SK-N-SH (cell line): ENCODE data around the gene FBN1. TPM values are rescaled to one million over a fixed set of nuclear protein-coding genes. Genes with fewer than 3 reads are reported as not detected.
A peak's percentile ranks its signal among the peaks of the same experiment; 100 is the strongest.

Source experiments
- CTCF ChIA-PET: fragments of 300-600, 350-600 bp; formaldehyde crosslinking; extraction: SDS; loops from one replicate; lab custom pipeline; 2021; lab: Yijun Ruan, JAX
- POLR2A ChIA-PET: fragments of 350-600 bp; sonication (Branson Sonifier 250); formaldehyde crosslinking; extraction: SDS; loops from one replicate; lab custom pipeline; 2020; ENCODE audit warnings: antibody characterized with exemption, inconsistent platforms; lab: Yijun Ruan, JAX
- DNase-seq: peaks from one replicate; pipeline ENCODE4 v3.0.0; 2012
- H2AFZ ChIP-seq: fragments of 200-600 bp; sonication (generic); 2 replicates; pipeline ENCODE4 v1.8.1; 2016; ENCODE audit warnings: antibody characterized with exemption, mild to moderate bottlenecking, low read depth
- H3F3A ChIP-seq: fragments of 200-600 bp; sonication (generic); replicated peaks from 2 replicates; pipeline ENCODE3; 2016; ENCODE audit warnings: antibody characterized with exemption, mild to moderate bottlenecking; ENCODE audit not compliant: insufficient read depth
- H3K27ac ChIP-seq, 2 experiments: fragments of 200-500 bp in 1 of 2; fragments of 200-600 bp in 1 of 2; sonication (Bioruptor generic) in 1 of 2; sonication (generic), shearing (Covaris generic) in 1 of 2; 2 replicates each; pipeline versions ENCODE4 v1.5.1 to v1.6.1; 2014 to 2016; ENCODE audit warnings: low read depth in 2 of 2, inconsistent platforms in 1 of 2, low read length in 1 of 2, mild to moderate bottlenecking in 1 of 2, mixed read lengths in 1 of 2
- H3K27me3 ChIP-seq: fragments of 200-600 bp; sonication (generic), shearing (Covaris generic); 2 replicates; pipeline ENCODE4 v1.6.1; 2016; ENCODE audit warnings: mixed run types; ENCODE audit not compliant: insufficient read depth
- H3K36me3 ChIP-seq, 2 experiments: fragments of 200-500 bp in 1 of 2; fragments of 200-600 bp in 1 of 2; sonication (Bioruptor generic) in 1 of 2; sonication (generic) in 1 of 2; replicated peaks in 1 of 2; 2 replicates each; pipeline versions ENCODE3 to v1.5.1; 2014 to 2016; ENCODE audit warnings: low read length in 1 of 2, mild to moderate bottlenecking in 1 of 2; ENCODE audit not compliant: insufficient read depth in 2 of 2, control insufficient read depth in 1 of 2
- H3K4me1 ChIP-seq, 2 experiments: fragments of 200-500 bp in 1 of 2; fragments of 200-600 bp in 1 of 2; sonication (Bioruptor generic) in 1 of 2; sonication (generic), shearing (Covaris generic) in 1 of 2; 2 replicates each; pipeline versions ENCODE4 v1.5.1 to v1.6.1; 2014 to 2016; ENCODE audit warnings: low read depth in 1 of 2, low read length in 1 of 2, mixed run types in 1 of 2; ENCODE audit not compliant: insufficient read depth in 2 of 2, control insufficient read depth in 1 of 2
- H3K4me2 ChIP-seq: fragments of 200-600 bp; sonication (generic), shearing (Covaris generic); 2 replicates; pipeline ENCODE4 v1.6.1; 2017; ENCODE audit warnings: mixed run types
- H3K4me3 ChIP-seq, 2 experiments: fragments of 200-500 bp in 1 of 2; fragments of 200-600 bp in 1 of 2; sonication (Bioruptor generic) in 1 of 2; sonication (generic), shearing (Covaris generic) in 1 of 2; 2 replicates each; pipeline versions ENCODE4 v1.5.1 to v1.8.1; 2014 to 2016; ENCODE audit warnings: low read depth in 2 of 2, inconsistent platforms in 1 of 2, low read length in 1 of 2, mild to moderate bottlenecking in 1 of 2, mixed read lengths in 1 of 2, moderate library complexity in 1 of 2
- H3K79me2 ChIP-seq: fragments of 200-600 bp; sonication (generic); 2 replicates; pipeline ENCODE4 v1.8.1; 2017; ENCODE audit warnings: mild to moderate bottlenecking; ENCODE audit not compliant: insufficient read depth
- H3K9ac ChIP-seq: fragments of 200-600 bp; sonication (generic); 2 replicates; pipeline ENCODE4 v1.6.1; 2017; ENCODE audit warnings: mixed run types
- H3K9me2 ChIP-seq: fragments of 200-600 bp; sonication (generic); 2 replicates; pipeline ENCODE4 v1.6.1; 2017; ENCODE audit warnings: mixed run types
- H3K9me3 ChIP-seq: fragments of 200-600 bp; sonication (generic); 2 replicates; pipeline ENCODE4 v1.6.1; 2017; ENCODE audit warnings: mixed run types, mild to moderate bottlenecking, moderate library complexity
- H4K20me1 ChIP-seq: fragments of 200-600 bp; sonication (generic); 2 replicates; pipeline ENCODE4 v1.6.1; 2017; ENCODE audit warnings: mild to moderate bottlenecking, mixed run types; ENCODE audit not compliant: insufficient read depth
- CHD2 ChIP-seq: fragments of 150-350 bp; IDR thresholded peaks from 2 replicates; pipeline ENCODE4 v1.6.1; 2018; ENCODE audit warnings: low read length; ENCODE audit not compliant: partially characterized antibody
- GATA2 ChIP-seq: sonication (generic); formaldehyde crosslinking; IDR thresholded peaks from 2 replicates; pipeline ENCODE4 v1.5.0; 2020; ENCODE audit warnings: mild to moderate bottlenecking, missing genetic modification reagents
- JUND ChIP-seq: IDR thresholded peaks from 2 replicates; pipeline ENCODE4 v1.4.0; 2012
- MXI1 ChIP-seq: IDR thresholded peaks from 2 replicates; pipeline ENCODE4 v1.6.1; 2012; ENCODE audit warnings: mild to moderate bottlenecking, low read depth, low read length, improper control_type of control experiment
- RCOR1 ChIP-seq: fragments of 150-350 bp; IDR thresholded peaks from 2 replicates; pipeline ENCODE4 v1.6.1; 2017; ENCODE audit warnings: antibody characterized with exemption, low read length
- REST ChIP-seq: IDR thresholded peaks from 2 replicates; pipeline ENCODE4 v1.6.1; 2012; ENCODE audit warnings: mild to moderate bottlenecking, low read depth, low read length, moderate library complexity
- RXRA ChIP-seq: IDR thresholded peaks from 2 replicates; pipeline ENCODE4 v1.4.0; 2012; ENCODE audit warnings: low read depth, mild to moderate bottlenecking, borderline replicate concordance
- SMC3 ChIP-seq: IDR thresholded peaks from 2 replicates; pipeline ENCODE4 v1.6.1; 2012; ENCODE audit warnings: low read depth, low read length, improper control_type of control experiment
- TAF1 ChIP-seq: IDR thresholded peaks from 2 replicates; pipeline ENCODE4 v1.6.1; 2012; ENCODE audit warnings: low read depth, mild to moderate bottlenecking, low read length, moderate library complexity, borderline replicate concordance
- YY1 ChIP-seq: IDR thresholded peaks from 2 replicates; pipeline ENCODE4 v1.4.0; 2012; ENCODE audit warnings: low read depth, mild to moderate bottlenecking
- WGBS: methylation state at CpG from one replicate; pipeline ENCODE4 v1.1.6; 2017; ENCODE audit warnings: low lambda C conversion rate; 5-methylcytosine and 5-hydroxymethylcytosine counted together
- polyA plus RNA-seq, 3 experiments: library from polyadenylated mRNA; depleted of rRNA; stranded (reverse); fragments of >200 nt; gene quantifications; 2 replicates each; pipeline ENCODE4 v1.2.3, GENCODE V29; 2012

Gene FBN1
- polyA plus RNA-seq, 1 of the 3 experiments (the other 2 are of a cell fraction), result 248 TPM

- Histone ChIP-seq H3K36me3 (peaks cover 85 to 95% of the 10 kb centered on the region in 2 experiments), H3K27ac (0 out of 4 replicates have a peak overlapping the region, but pooled peaks of 1 of the 2 experiments have one; percentile 1), H3K9me2 (no peaks in the 10 kb centered on the region), H3K4me1 (peaks cover 0 to 20% of the 10 kb centered on the region in 2 experiments), H3K9ac (no peak overlapping the region), H3K4me2 (no peak overlapping the region), H3K9me3 (no peaks in the 10 kb centered on the region), H2AFZ (no peak overlapping the region), H3K4me3 (no peak overlapping the region), H3K79me2 (peaks cover 10% of the 10 kb centered on the region), H3K27me3 (no peaks in the 10 kb centered on the region), H4K20me1 (no peaks in the 10 kb centered on the region), H3F3A (peaks cover 76% of the 10 kb centered on the region)
- DNase-seq, result no peak
- no peak for TF ChIP-seq RXRA
- TF ChIP-seq JUND, result no peak
- no peak for TF ChIP-seq REST
- WGBS, result 90% methylated on average over 3 of the region's 3 CpGs
- ChIA-PET POLR2A (no interaction called here), CTCF (no interaction called here)
These were observed 146.7 kb downstream of the FBN1 start for GRCh38 chr15:48498828-48499227.

GRCh38 chr15:48494631-48495030, 150.9 kb downstream of the FBN1 start:
- no peaks in the 10 kb centered on the region for H3K9me3 ChIP-seq
- H2AFZ ChIP-seq, result no peak overlapping the region
- peaks cover 0 to 29% of the 10 kb centered on the region in 2 experiments for H3K4me1 ChIP-seq
- CTCF ChIA-PET, result interaction anchor here (1.3 to 1.9 kb wide), 2 partner anchors 15 to 16 kb away, joined by 4 to 5 read pairs; no protein-coding TSS in a partner anchor
- peaks cover 69% of the 10 kb centered on the region for H3F3A ChIP-seq
- H3K4me3 ChIP-seq, result no peak overlapping the region
- peaks cover 90 to 92% of the 10 kb centered on the region in 2 experiments for H3K36me3 ChIP-seq
- peaks cover 31% of the 10 kb centered on the region for H3K79me2 ChIP-seq
- WGBS, result 74% methylated on average over 2 of the region's 2 CpGs
- peak overlapping the region; percentile 43; the same call in 1 of the 2 replicates for H3K9ac ChIP-seq
- no peak for DNase-seq
- H3K27me3 ChIP-seq, result no peaks in the 10 kb centered on the region
- peak overlapping the region; percentile 86 to 95; a peak in 3 of 4 replicates for H3K27ac ChIP-seq
- TF ChIP-seq YY1 (no peak), CHD2 (no peak), SMC3 (no peak), TAF1 (no peak), RCOR1 (no peak), GATA2 (CRISPR knock-in tag) (no peak), MXI1 (no peak)
- H3K4me2 ChIP-seq, result peak overlapping the region; percentile 13; the same call in 1 of the 2 replicates
- no peaks in the 10 kb centered on the region for H4K20me1 ChIP-seq
- no peaks in the 10 kb centered on the region for H3K9me2 ChIP-seq
- POLR2A ChIA-PET, result no interaction called here
